Endothelial cell of umbilical vein (primary cell): ENCODE measurements around the gene PALB2.
"Not testable (repeated sequence)": the region's sequence is repeated elsewhere in the genome, so short reads cannot be mapped to it uniquely, and the experiment has no call there.

Source experiments
- POLR2A ChIP-seq: IDR thresholded peaks from 2 replicates; pipeline ENCODE4 v1.6.1; 2012; ENCODE audit warnings: low read depth, mild to moderate bottlenecking, control low read depth, low read length
- POLR2AphosphoS5 ChIP-seq: IDR thresholded peaks from 2 replicates; pipeline ENCODE4 v1.6.1; 2012; ENCODE audit warnings: low read depth, mild to moderate bottlenecking, control low read depth, low read length, moderate library complexity; ENCODE audit not compliant: insufficient read depth
- TF ChIP-seq, protein P1 (sequence below), 2 donors: IDR thresholded peaks; 1 replicate in 1 of 2; 2 replicates in 1 of 2; pipeline ENCODE4 v1.5.1; 2011; ENCODE audit warnings: low read length in 2 of 2, mild to moderate bottlenecking in 2 of 2, moderate library complexity in 2 of 2, control low read depth in 1 of 2, inconsistent platforms in 1 of 2, low read depth in 1 of 2; ENCODE audit not compliant: insufficient read depth in 1 of 2; ENCODE audit errors: extremely low read depth in 1 of 2

DNA sequence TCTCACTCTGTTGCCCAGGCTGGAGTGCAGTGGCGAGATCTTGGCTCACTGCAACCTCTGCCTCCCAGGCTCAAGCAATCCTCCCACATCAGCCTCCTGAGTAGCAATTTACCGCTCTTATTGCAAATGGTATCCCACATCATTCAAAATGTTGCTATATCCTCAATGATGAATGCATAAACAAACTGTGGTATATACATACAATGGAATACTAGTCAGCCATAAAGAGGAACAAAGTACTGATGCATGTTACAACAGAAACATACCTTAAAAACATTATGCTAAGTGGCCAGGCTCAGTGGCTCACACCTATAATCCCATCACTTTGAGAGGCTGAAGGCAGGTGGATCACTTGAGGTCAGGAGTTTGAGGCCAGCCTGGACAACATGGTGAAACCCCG is 9.2 kb downstream of the PALB2 start:
- TF ChIP-seq, protein P1, sequence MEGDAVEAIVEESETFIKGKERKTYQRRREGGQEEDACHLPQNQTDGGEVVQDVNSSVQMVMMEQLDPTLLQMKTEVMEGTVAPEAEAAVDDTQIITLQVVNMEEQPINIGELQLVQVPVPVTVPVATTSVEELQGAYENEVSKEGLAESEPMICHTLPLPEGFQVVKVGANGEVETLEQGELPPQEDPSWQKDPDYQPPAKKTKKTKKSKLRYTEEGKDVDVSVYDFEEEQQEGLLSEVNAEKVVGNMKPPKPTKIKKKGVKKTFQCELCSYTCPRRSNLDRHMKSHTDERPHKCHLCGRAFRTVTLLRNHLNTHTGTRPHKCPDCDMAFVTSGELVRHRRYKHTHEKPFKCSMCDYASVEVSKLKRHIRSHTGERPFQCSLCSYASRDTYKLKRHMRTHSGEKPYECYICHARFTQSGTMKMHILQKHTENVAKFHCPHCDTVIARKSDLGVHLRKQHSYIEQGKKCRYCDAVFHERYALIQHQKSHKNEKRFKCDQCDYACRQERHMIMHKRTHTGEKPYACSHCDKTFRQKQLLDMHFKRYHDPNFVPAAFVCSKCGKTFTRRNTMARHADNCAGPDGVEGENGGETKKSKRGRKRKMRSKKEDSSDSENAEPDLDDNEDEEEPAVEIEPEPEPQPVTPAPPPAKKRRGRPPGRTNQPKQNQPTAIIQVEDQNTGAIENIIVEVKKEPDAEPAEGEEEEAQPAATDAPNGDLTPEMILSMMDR (IDR thresholded peaks at IDR 0.05; ENCODE audit: extremely low read depth in 1 of 2, insufficient read depth in 1 of 2, low read depth in 1 of 2, low read length in 2 of 2) = not testable (repeated sequence)
- not testable (repeated sequence) for TF ChIP-seq POLR2A, POLR2AphosphoS5
